IPS DF 6.9 (cell line): ENCODE results near the gene PDE6H.

Source experiments
- DNase-seq: peaks from one replicate; pipeline ENCODE4 v3.0.0-alpha.2; 2013; ENCODE audit warnings: low read depth, low spot score
- H3K27ac ChIP-seq: one replicate; pipeline ENCODE4 v1.5.1; 2013; ENCODE audit warnings: low read length, control low read depth
- H3K27me3 ChIP-seq: 2 replicates; pipeline ENCODE4 v1.6.1; 2013; ENCODE audit warnings: mild to moderate bottlenecking, low read length; ENCODE audit not compliant: control insufficient read depth, insufficient read depth
- H3K36me3 ChIP-seq: 2 replicates; pipeline ENCODE4 v1.6.1; 2013; ENCODE audit warnings: low read length; ENCODE audit not compliant: control insufficient read depth, insufficient read depth
- H3K4me1 ChIP-seq: 2 replicates; pipeline ENCODE4 v1.6.1; 2013; ENCODE audit warnings: low read length; ENCODE audit not compliant: control insufficient read depth, insufficient read depth
- H3K4me3 ChIP-seq: 2 replicates; pipeline ENCODE4 v1.5.1; 2013; ENCODE audit warnings: mild to moderate bottlenecking, low read length
- H3K9me3 ChIP-seq: 2 replicates; pipeline ENCODE4 v1.6.1; 2013; ENCODE audit warnings: low read length, inconsistent platforms; ENCODE audit not compliant: control insufficient read depth, insufficient read depth
- WGBS: extraction: QIAGEN DNeasy Blood & Tissue Kit; methylation state at CpG from one replicate; pipeline ENCODE4 v1.1.7; 2013; ENCODE audit warnings: mixed read lengths, missing lambda C conversion rate; ENCODE audit not compliant: insufficient read length, insufficient coverage; 5-methylcytosine and 5-hydroxymethylcytosine counted together

The PDE6H gene

DNA sequence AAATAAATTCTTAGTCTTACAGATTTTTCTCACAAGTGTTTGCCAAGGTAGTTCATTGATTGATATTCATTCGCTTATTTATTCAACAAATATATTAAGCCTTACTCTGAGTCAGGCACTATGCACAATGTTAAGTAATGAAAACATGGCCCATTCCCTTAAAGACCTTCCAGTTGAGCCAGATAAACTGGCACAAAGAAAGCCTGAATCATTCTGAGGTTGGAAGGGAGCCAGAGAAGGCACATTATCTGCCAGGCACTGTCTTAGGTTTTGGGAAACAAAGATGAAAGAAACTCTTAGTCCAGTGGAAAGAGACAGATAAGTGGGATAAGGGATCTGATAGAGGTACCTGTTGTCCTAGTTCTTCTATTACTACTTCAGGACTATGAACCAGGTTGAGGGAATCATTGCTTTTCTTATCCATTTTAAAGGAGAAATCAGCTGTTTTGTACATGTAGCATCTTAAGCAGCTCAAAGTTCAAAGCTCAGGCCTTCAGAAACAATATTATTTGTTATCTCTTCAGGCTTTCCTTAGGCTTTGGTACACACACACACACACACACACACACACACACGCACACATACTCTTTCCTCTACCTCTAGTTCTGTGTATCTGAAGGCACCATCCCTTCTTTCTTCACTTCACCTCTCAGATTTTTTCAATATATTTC lies 27.0 kb downstream of the PDE6H start:
- no peak overlapping the region for H3K27ac ChIP-seq
- DNase-seq, result no peak
- H3K36me3 ChIP-seq, result no peaks in the 10 kb centered on the region
- no peaks in the 10 kb centered on the region; the same call in 1 of the 2 replicates for H3K4me1 ChIP-seq
- H3K9me3 ChIP-seq, result no peaks in the 10 kb centered on the region
- no CpG with 5 or more reads among the region's 2 CpGs for WGBS
- no peak overlapping the region for H3K4me3 ChIP-seq
- H3K27me3 ChIP-seq, result no peaks in the 10 kb centered on the region

- no peak for DNase-seq
- H3K4me3 ChIP-seq, result no peak overlapping the region
- WGBS, result no CpG with 5 or more reads among the region's 2 CpGs
- no peaks in the 10 kb centered on the region for H3K9me3 ChIP-seq
- H3K27ac ChIP-seq, result no peak overlapping the region
- H3K36me3 ChIP-seq, result no peaks in the 10 kb centered on the region
- no peaks in the 10 kb centered on the region for H3K27me3 ChIP-seq
- H3K4me1 ChIP-seq, result no peaks in the 10 kb centered on the region; the same call in 1 of the 2 replicates
These were observed 27.7 kb downstream of the PDE6H start for GRCh38 chr12:15000575-15000974.

- no peaks in the 10 kb centered on the region for H3K9me3 ChIP-seq
- no peaks in the 10 kb centered on the region for H3K27me3 ChIP-seq
- H3K36me3 ChIP-seq, result no peaks in the 10 kb centered on the region
- no peaks in the 10 kb centered on the region; the same call in 1 of the 2 replicates for H3K4me1 ChIP-seq
- no peak overlapping the region for H3K4me3 ChIP-seq
- WGBS, result no CpG with 5 or more reads among the region's 6 CpGs
- no peak overlapping the region for H3K27ac ChIP-seq
- no peak for DNase-seq
These were observed 29.0 kb downstream of the PDE6H start for GRCh38 chr12:15001733-15002382.

DNA sequence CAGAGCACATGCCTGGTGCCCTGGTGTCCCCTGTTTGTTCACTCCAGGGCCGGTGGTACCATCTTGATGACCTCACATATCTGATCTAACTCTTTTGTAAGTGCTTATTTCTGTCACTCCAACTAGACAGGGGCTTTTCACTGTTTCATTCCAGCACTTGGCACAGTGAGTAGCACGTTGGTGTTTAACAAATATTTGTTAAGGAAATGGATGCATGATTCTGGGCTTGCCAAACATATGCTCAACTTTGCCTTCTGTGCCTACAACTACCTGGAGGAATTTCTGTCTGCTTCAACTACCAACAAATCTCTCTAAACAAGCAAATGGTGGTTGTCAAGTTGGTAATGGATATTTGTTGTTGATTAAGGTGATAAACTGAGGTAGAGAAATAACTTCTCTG lies 31.6 kb downstream of the PDE6H start:
- Histone ChIP-seq H3K9me3 (no peaks in the 10 kb centered on the region), H3K36me3 (no peaks in the 10 kb centered on the region), H3K4me3 (no peak overlapping the region), H3K4me1 (no peaks in the 10 kb centered on the region; the same call in 1 of the 2 replicates), H3K27ac (no peak overlapping the region), H3K27me3 (no peaks in the 10 kb centered on the region)
- WGBS, result no CpG with 5 or more reads among the region's 2 CpGs
- no peak for DNase-seq

DNA sequence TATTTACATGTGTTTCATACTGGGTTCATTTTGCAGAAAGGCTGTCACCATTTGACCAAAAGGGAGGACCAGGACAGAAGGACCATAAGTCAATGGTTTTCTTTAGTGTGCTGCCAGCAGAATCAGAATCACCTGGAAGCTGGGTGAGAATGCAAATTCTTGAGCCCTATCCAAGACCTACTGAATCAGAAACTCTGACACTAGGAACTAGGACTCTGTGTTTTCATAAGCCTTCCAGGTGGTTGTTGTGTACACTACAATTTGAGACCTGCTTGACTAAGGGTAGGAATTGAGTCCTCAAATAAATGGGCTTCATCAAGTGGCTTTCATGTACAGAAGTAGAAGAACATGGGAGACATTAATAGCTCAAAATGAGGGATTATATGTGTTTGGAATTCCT lies 32.2 kb downstream of the PDE6H start:
- DNase-seq, result no peak
- H3K4me1 ChIP-seq, result no peaks in the 10 kb centered on the region; the same call in 1 of the 2 replicates
- no peak overlapping the region for H3K27ac ChIP-seq
- no peak overlapping the region for H3K4me3 ChIP-seq
- H3K27me3 ChIP-seq, result no peaks in the 10 kb centered on the region
- H3K9me3 ChIP-seq, result no peaks in the 10 kb centered on the region
- H3K36me3 ChIP-seq, result no peaks in the 10 kb centered on the region

GRCh38 chr12:15007551-15007950 lies 34.7 kb downstream of the PDE6H start:
- no peaks in the 10 kb centered on the region for H3K4me1 ChIP-seq
- no peak overlapping the region for H3K27ac ChIP-seq
- no peak overlapping the region for H3K4me3 ChIP-seq
- no peaks in the 10 kb centered on the region for H3K9me3 ChIP-seq
- no peak for DNase-seq
- H3K36me3 ChIP-seq, result no peaks in the 10 kb centered on the region
- no CpG with 5 or more reads among the region's 3 CpGs for WGBS
- no peaks in the 10 kb centered on the region for H3K27me3 ChIP-seq

DNA sequence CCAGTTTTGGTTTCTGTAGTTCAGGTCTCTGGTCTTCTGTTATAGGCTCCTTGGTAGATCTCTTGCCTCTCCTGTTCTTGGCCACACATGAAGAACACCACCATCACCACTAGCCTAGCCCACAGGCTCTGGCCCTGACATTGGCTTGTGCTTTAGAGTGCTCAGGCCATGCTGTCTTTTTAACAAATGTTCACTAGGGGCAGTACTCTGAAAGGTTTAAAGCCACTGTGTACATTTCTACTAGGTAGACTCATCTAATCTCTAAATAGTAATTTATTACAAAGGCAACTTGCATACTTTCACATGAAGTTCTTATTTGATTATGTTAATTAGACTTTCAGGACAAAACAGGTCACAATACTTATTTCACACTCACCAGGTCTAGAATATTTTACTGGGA lies 38.3 kb downstream of the PDE6H start:
- DNase-seq, result no peak
- Histone ChIP-seq H3K27ac (no peak overlapping the region), H3K4me3 (no peak overlapping the region), H3K4me1 (no peaks in the 10 kb centered on the region), H3K36me3 (no peaks in the 10 kb centered on the region), H3K9me3 (no peaks in the 10 kb centered on the region), H3K27me3 (no peaks in the 10 kb centered on the region)

- Histone ChIP-seq H3K27me3 (no peaks in the 10 kb centered on the region), H3K4me3 (no peak overlapping the region), H3K9me3 (no peaks in the 10 kb centered on the region), H3K27ac (no peak overlapping the region), H3K36me3 (no peaks in the 10 kb centered on the region), H3K4me1 (no peaks in the 10 kb centered on the region)
- no peak for DNase-seq
- WGBS, result no CpG with 5 or more reads among the region's 4 CpGs
These were observed 40.9 kb downstream of the PDE6H start for GRCh38 chr12:15013634-15014179.

DNA sequence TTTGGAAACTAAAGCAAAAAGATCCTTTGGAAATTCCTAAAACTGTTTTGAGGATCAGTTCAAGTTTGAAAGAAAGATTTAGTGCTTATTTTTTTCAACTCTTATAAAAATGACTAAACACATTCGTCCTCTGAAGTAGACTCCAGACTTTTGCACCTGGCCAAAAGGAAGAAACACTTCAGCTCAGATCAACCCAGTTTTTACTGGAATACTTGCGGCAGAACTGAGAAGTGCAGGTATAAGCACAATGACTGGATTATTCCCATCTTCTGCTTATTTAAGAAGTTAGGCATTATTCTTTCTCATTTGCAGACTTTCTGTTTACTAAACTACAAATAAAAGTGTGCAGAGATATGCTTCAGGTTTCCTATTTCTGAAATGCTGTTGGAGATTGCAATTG lies 41.9 kb downstream of the PDE6H start:
- Histone ChIP-seq H3K9me3 (no peaks in the 10 kb centered on the region), H3K27ac (no peak overlapping the region), H3K27me3 (no peaks in the 10 kb centered on the region), H3K36me3 (no peaks in the 10 kb centered on the region), H3K4me1 (no peaks in the 10 kb centered on the region), H3K4me3 (no peak overlapping the region)
- WGBS, result no CpG with 5 or more reads among the region's 2 CpGs
- DNase-seq, result no peak

GRCh38 chr12:15015121-15015520 lies 42.3 kb downstream of the PDE6H start:
- H3K4me3 ChIP-seq, result no peak overlapping the region
- H3K27me3 ChIP-seq, result no peaks in the 10 kb centered on the region
- H3K36me3 ChIP-seq, result no peaks in the 10 kb centered on the region
- no peak for DNase-seq
- WGBS, result no CpG with 5 or more reads among the region's 1 CpG
- no peaks in the 10 kb centered on the region for H3K4me1 ChIP-seq
- H3K9me3 ChIP-seq, result no peaks in the 10 kb centered on the region
- H3K27ac ChIP-seq, result no peak overlapping the region

DNA sequence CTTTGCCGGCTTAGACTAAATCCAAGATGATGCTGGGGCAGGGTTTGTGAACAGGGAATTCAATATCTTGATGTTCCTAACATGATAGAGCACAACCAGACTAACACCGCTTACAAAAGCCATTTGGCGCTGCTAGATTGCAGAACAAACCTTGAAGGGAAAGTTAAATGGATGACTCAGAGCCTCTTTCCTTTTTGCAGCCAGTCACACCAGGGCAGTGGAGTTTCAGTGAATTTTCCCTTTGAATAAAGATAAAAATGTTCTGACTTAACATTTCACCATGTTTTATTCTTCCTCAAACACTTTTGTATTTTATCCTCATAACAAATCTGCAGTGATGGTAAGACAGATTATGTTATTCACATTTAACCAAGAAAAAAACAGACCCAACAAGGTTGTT lies 47.3 kb downstream of the PDE6H start:
- no peak for DNase-seq
- Histone ChIP-seq H3K27ac (no peak overlapping the region), H3K9me3 (no peaks in the 10 kb centered on the region), H3K36me3 (no peaks in the 10 kb centered on the region), H3K4me3 (no peak overlapping the region), H3K27me3 (no peaks in the 10 kb centered on the region), H3K4me1 (no peaks in the 10 kb centered on the region)
- WGBS, result no CpG with 5 or more reads among the region's 3 CpGs
